NCI-H446 (cell line): Measurements from ENCODE around the gene GUCY2C.
"Not testable (repeated sequence)": the region's sequence is repeated elsewhere in the genome, so short reads cannot be mapped to it uniquely, and the experiment has no call there.

Experiments
- DNase-seq, 2 experiments: peaks; one replicate each; lab custom pipeline; 2025; lab: John Stamatoyannopoulos, UW

The GUCY2C gene

DNA sequence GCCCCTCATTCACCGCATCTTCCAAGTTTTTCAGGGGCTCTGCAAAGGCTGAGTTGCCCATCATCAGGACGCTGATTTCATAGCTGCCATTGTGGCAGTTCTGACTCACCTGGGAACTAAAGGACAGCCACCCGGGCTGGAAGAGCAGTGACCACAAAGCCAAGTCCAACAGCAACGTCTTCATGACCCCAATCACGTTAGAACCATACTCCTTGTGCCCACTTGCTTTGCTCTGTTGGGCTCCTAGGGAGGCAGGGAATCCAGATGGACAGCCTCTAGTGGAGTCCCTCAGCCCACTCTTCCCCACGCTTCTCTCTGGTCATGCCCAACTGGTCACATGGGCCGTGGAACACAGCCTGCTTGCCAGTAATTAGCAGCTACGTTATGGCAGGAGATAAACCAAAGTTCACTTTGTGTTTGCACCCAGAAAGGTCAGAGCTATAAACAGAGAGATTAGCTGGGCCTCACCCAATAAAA lies at the start of gene GUCY2C:
Gene GUCY2C, minus strand, starts transcription at position 335 of the 477 bp plus-strand sequence. Its CDS starts 151 bp downstream, at position 184.
- DNase-seq, result no peak

DNA sequence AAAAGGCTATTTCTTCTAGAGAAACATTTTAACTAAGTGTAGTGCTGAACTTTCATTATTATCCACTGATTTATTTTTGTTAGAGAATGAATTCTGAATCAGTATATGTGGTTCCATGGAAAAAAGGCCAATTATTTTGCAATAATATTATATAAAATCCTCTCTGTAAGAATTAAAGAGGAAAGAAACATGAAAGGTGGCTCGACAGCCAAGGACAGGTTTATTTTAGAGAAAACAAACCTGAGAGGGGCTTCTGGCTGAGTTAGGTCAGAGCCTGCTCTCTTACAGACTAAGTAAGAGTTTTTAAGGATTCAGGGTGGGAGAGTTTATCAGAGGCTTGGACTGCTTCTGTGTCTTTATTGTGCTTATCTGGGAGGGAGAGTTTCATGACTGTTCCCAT lies 46.7 kb upstream of the GUCY2C start:
- no peak for DNase-seq

DNA sequence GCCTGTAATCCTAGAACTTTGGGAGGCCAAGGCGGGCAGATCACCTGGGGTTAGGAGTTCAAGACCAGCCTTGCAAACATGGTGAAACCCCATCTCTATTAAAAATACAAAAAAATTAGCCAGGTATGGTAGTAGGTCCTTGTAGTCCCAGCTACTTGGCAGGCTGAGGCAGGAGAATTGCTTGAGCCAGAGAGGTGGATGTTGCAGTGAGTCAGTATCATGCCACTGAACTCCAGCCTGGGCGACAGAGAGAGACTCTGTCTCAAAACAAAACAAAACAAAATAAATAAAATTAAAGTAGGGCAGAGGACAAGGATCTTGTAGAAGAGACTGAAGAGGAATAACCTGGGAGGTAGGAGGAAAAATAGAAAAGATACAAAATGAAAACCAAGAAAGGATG lies 45.5 kb upstream of the GUCY2C start:
- no peak for DNase-seq

DNA sequence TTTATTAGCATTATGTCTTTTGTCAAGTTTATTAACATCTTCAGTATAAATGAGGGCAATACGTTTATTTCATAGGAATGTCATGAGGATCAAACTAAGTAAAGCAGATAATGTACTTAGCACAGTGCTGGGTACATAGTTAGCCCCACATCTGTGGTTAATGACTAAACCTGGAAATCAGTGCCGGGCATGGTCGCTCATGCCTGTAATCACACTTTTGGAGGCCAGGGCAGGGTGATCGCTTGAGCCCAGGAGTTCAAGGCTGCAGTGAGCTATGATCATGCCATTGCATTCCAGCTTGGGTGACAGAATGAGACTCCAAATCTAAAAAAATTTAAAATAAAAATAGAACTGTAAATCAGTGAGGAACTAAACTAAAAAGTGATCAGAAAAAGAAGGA lies 44.8 kb upstream of the GUCY2C start:
- DNase-seq, result no peak

DNA sequence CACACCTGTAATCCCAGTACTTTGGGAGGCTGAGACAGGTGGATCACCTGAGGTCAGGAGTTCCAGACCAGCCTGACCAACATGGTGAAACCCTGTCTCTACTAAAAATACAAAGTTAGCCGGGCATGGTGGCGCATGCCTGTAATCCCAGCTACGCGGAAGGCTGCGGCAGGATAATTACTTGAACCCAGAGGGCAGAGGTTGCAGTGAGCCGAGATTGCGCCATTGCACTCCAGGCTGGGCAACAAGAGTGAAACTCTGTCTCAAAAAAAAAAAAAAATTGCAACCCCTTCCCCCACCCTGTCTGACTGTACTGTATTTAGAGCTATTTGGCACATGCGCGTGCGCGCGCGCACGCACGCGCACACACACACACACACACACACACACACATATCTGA lies 40.0 kb upstream of the GUCY2C start:
- not testable (repeated sequence) for DNase-seq

DNA sequence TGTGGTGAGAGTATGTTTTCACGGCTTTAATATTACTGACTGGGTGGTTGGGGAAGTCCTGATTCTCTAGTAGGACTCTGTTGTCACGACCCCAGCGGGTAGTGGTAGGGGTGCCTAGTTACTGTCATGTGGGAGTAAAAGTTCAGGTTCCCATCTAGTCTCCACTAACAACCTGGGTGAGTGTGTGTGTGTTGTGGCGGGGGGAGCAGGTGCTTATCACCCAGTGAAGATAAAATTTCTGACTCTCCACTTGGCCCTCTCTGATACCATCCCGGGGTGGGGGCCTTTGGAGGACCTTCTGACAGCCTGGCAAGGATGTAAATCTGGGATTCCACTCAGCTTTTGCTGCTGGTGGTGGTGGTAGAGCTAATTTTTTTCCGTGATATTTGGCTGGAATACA lies 35.4 kb upstream of the GUCY2C start:
- DNase-seq, result no peak

DNA sequence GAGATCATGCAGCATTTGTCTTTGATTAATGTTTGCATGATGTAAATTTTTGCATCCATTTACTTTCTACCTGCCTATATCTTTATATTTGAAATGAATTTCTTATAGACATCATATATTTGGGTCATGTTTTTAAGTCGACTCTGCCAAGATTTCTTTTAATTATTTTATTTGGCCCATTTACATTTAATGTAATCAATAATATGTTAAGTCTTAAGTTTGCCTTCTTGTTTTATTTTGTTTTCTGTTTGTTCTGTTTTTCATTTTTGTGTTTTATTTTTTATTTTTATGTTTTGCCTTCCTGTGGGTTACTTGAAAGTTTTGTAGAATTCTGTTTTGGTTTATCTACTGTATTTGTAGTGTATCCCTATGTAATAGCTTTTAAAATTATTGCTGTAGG lies 33.2 kb upstream of the GUCY2C start:
- DNase-seq, result no peak

DNA sequence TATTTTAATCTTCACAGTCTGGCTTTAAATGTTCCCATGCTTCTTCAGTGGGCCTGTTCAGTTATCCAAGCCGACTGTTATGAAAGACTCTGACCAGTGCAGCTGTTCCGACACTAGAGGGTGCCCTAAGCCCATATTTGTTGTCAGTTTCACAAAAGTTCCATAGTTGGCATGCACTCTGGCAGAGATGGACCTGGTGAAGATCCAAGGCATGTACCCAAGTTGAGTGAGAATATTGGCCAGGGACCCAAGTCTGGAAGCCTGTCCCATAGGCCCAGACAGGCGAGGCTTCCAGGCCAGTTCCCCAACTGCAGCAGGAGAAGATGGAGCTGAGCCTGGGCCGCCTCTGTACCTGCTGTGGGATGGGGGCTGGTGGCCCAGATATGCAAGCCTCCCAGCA lies 27.4 kb upstream of the GUCY2C start:
- peak; percentile 65 to 83 for DNase-seq

DNA sequence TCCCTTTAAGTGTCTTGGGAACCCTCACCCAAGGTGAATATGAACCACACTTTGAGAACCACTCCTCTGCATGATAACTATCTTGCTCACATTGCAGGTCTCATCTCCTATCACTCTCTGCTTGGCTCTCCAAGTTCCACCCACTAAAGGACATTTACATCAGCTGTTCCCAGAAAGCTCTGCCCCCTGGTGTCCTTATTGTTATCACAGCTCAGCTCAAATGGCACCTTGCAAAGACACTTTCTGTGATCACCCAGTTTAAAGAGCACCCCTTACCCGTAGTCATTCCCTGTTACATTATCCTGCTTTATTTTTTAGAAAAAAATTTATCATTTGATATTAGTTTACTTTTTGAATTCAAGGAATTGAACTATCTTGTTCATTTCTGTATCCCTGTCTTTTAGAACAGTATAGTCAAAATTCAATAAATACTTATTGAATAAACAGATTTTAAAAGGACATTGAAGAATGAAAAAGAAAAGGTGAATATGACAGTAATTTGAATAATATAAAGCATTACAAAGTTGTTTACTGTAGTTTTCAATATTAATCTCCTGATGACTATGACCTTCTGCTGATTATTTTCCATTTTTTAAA lies 20.5 kb upstream of the GUCY2C start:
- peak in 1 of 2 experiments; percentile 45 for DNase-seq

DNA sequence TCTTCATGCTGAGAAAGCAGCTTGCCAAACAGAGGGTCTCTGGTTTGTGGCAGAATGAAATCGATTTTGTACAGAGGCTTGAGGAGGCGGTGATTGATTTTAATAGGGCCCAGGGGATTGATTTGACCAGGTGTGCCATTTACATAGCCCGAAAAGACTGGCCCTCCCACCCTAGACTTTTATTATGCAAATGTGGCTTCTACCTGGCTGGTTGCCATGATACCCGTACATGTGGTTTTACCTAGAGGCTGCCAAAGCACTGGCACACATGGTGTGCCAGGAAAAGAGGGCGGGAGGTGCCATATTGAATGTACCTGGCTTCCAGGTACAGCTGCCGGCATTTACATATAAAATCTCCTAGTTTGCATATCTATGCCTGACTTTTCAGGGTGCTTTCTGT lies 18.0 kb upstream of the GUCY2C start:
- no peak for DNase-seq

DNA sequence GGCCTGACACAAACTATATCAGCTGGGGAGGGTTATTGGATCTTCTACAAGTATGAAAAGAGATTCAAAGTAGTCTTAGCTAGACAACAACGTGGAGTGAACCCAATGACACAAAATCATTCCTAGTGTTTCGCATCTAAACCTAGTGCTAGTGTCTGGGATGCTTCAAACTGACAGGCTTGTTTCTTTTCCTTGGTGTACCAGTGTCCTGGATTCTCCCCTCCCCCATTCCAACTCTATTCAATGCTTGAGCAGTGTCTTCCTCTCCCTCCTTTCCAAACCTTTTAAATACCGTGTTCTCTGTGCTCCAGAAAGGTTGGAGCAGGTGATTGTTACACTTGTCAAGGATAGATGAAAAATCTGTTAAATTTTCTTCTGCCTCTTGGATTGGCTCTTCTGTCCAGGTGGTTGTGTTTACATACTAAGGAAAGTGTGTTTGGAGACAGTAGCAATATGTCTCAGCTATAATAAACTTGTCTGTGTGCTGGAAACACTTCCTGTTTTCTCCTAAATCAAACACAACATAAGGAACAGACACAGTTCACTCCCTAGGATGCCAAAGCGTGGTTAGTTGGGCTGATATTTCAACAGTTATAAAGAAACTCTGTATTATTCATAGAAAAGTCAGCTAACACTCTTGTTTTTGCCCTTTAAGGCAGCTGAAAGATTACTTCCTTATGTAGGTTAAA lies 14.4 kb upstream of the GUCY2C start:
- no peak for DNase-seq

DNA sequence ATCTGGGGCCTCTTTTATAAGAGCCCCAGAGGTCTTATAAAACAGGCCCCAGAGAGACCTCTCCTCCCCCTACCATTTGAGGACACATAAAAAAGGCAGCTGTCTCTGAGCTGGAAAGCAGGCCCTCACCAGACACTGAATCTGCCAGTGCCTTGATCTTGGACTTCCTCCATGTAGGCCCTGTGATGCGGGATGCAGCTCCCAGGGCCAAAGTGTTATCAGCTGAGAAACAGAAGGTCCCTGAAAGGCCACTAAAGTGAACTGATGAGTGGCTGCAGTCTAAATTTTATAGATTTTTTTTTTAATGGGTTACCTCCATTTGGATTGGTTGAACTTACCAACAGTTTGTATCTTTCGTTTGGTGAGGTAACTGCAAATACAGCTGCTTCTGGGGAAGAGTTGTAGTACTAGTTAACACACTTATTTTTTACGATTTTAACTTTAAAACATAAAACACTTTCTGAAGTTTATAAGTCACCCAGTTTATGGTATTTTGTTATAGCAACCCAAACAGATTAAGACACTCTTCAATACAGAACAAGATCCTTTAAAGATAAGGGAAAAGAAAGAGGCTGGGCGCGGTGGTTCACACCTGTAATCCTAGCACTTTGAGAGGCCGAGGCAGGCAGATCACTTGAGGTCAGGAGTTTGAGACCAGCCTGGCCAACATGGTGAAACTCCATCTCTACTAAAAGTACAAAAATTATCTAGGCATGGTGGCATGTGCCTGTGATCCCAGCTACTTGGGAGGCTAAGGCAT lies 5.6 kb upstream of the GUCY2C start:
- no peak for DNase-seq

DNA sequence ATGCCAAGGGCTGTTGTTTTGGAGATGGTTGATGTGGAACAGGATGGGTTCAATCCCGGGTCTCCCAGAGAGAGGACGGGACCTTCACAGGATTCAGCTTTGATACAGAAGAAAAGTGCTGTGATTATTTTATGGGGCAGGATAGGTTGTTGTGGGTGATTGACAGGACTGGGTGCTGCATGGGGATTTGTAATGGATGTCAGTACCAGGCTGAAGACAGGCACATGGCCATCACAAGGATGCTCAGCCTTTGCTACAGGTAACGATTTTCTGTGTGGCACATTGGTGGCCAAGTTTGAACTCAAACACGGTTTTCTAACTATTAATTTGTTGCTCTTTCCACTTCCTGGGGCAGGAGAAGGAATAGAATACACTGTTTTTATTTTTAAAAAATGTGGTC lies 4.5 kb upstream of the GUCY2C start:
- DNase-seq, result no peak

DNA sequence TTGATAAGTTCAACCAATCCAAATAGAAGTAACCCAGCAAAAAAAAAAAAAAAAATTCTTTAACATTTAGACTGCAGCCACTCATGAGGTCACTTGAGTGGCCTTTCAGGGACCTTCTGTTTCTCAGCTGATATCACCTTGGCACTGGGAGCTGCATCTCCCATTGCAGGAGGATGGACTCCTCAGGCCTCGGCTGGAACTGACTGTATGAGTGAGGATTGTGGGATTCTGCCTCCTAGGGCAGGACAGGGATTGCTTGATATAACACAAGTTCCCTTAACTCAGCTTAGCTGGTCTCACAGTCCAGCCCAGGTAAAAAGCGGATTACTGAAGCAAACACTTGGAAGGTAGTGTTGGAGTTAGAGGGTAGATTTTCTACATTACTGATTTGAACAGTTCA lies 3.5 kb upstream of the GUCY2C start:
- no peak for DNase-seq

DNA sequence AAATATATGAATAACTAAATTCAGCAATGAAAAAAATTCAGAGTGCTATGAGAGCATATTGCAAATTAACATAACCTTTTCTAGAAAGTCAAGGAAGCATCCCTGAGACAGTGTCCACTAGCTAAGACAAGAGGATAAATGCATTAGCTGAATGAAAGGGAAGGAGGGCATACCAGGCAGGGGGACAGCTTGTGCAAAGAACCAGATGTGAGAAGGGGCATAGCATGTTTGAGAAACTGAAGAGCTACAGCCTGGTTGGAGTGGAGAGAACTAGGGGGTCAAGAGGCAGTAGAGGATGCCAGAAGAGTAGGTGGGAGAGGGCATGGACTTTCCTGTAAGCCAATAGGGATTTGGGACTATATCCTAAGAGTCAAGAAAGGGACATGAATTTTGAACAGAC lies 2.2 kb upstream of the GUCY2C start:
- no peak for DNase-seq

DNA sequence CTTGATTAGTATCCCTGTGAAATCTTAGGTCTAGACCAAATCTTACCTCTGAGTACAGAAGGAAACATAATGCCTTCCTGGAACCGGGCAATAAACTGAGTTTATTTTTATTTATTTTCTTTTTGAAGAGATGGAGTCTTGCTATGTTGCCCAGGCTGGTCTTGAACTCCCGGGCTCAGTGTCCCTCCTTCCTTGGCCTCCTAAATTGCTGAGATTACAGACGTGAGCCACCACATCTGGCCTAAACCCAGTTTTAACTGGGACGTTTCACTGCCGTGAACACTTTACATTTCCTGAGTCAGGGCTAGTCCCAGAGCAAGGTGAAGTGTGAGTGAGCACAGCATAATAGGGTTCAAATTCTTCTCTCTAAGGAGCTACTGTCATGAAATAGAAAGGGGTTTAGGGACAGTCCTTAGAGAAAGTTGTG lies 671 bp downstream of the GUCY2C start:
- no peak for DNase-seq

DNA sequence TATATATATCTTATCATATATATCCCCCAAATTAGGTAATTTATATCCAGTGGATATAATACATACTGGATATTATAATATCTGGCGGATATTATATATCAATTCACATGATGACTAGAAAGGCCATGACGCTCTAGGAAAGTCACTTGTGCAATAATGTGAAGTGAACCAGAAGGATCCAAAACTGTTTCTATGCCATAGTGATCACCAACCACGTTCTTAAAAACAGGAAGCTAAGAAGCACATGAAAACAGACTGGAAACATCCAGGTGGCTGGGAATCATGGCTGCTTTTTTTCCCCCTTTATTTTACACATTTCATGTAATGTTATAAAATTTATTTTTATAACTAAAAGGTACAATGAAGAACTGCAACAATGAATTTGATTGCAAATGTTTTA lies 1.4 kb downstream of the GUCY2C start:
- DNase-seq, result no peak

DNA sequence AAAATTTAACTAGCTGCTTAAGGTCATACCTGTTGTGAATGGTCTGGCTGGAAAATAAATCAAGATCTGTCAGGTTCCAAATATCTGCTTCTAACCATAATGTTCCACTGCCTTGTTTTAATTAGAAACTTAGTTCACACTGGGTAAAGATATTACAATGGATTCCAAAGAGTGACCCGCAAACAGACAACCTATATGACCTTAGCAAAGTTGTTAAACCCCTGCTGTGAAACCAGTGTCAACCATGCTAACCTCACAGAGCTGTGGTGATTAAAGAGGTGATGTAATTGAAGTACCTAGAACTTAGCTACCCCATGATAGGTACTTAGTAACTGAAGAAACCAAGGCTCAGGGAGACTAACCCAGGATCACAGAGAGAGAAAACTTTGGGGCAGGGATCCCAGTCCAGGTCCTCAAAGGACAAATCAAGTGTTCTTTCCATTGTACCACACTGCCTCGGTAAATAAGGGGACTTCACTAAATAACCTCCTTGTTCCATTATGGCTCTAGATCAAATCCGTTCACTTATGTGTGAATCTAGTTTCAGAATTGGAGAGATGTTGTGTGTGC lies 2.2 kb downstream of the GUCY2C start:
- no peak for DNase-seq

DNA sequence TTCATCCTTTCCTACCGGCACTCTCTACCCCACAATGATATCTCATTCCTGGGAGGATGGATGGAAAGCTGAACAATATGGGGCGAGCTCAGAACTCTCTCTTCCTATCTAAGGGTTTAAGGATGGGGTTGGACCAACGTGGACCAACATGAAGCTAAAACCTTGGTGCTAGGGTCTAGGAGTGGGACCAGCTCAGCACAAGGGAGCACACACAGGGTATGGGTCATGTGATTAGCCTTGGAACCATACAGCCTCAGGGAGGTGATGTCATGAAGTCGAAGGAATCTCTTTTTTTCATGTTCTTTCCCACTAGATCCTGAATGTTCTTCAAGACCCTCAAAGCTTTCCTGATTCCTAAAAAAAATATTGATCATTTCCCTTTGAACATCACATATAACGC lies 3.3 kb downstream of the GUCY2C start:
- DNase-seq, result no peak

DNA sequence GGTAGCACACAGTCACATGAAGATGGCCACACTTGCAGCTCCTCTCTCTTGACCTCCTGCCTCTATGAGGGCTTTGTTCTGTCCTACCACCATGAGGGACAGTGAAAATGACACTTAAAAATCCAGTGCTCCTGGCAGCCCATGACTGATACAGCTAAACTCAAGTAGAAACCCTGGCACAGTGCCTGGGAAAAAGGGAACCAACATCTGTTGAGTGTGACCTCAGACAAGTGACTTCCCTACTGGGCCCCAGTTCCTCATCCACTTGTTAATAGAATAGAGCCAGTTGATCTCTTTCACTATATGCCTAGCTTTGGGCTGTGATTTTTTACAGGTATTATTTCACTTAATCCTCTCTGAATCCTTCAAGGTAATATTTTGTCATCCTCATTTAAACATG lies 4.8 kb downstream of the GUCY2C start:
- peak in 1 of 2 experiments; percentile 40 for DNase-seq

DNA sequence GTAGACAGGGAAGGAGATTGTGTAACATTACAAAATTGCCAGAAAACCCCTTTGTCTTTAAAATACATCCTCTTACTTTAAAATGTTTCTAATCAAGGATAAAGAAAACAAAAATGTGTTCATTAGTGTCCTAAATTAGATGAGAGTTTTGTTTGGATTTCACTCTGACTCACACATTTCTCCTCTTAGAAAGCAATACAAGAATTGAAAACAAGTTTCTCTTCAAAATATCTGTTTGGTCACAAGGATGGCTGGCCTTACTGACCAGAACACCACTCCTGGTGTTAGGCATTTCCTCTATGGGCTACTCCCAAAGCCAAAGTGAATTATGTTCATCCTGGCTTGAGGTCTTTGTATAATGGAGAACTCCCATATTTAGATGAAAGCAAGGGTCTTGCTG lies 6.4 kb downstream of the GUCY2C start:
- no peak for DNase-seq

DNA sequence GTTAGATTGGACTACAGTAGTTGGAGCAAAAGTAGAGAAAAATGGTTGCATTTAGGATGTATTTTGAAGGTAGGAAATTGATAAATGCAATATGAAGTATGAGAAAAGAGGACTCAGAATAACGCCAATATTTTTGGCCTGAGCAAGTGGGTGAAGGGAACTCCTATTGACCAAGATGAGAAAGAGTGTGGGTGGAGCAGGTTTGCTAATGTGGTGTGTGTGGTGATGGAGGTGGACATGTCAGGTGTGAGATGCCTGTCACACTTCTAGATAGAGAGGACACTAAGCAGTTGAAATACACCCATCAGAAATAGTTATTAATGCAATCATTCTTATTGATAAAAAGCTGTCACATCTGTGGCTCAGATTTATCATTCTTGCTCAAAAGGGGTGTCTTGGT lies 7.3 kb downstream of the GUCY2C start:
- no peak for DNase-seq

DNA sequence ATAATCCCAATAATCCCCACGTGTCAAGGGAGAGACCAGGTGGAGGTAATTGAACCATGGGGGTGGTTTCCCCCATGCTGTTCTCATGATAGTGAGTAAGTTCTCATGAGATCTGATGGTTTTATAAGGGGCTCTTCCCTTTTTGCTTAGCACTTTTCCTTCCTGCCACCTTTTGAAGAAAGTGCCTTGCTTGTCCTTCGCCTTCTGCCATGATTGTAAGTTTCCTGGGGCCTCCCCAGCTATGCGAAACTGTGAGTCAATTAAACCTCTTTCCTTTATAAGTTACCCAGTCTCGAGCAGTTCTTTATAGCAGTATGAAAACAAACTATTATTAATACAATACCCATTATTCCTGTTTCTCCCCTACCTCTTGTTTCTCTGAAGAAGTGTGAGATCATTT lies 14.2 kb downstream of the GUCY2C start:
- not testable (repeated sequence) for DNase-seq
